GM19372 (cell line): ENCODE results near the gene CCDC47.

Source experiments
- ATAC-seq: cut with Tn5 transposase; IDR thresholded peaks from one replicate; pipeline ENCODE4 v1.9.1; 2021; ENCODE audit warnings: mild to moderate bottlenecking, low read depth, moderate library complexity; ENCODE audit not compliant: unreplicated experiment

Gene CCDC47

GRCh38 chr17:63699638-63700527, 73.5 kb downstream of the CCDC47 start, which contains the start of gene LIMD2:
Gene LIMD2 (minus strand): TSS chr17:63700125. CDS start chr17:63699298, 827 bp downstream.
- peak; percentile 21 for ATAC-seq

- ATAC-seq: peak; percentile 26
Observed at GRCh38 chr17:63698886-63699637, 74.3 kb downstream of the CCDC47 start.

- no peak for ATAC-seq
Observed at GRCh38 chr17:63698381-63698885, 75.0 kb downstream of the CCDC47 start.

- no peak for ATAC-seq
Observed at GRCh38 chr17:63697341-63698286, 75.8 kb downstream of the CCDC47 start.

- ATAC-seq: no peak
Observed at GRCh38 chr17:63696381-63696961, 76.9 kb downstream of the CCDC47 start.

GRCh38 chr17:63695889-63696288, 77.5 kb downstream of the CCDC47 start:
- ATAC-seq: no peak
